ENCODE data around the gene PALLD.

The PALLD gene

GRCh38 chr4:168864821-168865541 lies 368.1 kb downstream of the PALLD start:
- no peak for TF ChIP-seq CTCF (IDR thresholded peaks at IDR 0.05; ENCODE audit: borderline replicate concordance, control extremely low read depth, extremely low read depth, insufficient read depth, missing control alignments)
- in situ Hi-C loops (cut with MboI; ENCODE audit: low sequenced_read_pairs, unreplicated experiment) = no loop called here
- no peak for DNase-seq (ENCODE audit: low spot score)

DNA sequence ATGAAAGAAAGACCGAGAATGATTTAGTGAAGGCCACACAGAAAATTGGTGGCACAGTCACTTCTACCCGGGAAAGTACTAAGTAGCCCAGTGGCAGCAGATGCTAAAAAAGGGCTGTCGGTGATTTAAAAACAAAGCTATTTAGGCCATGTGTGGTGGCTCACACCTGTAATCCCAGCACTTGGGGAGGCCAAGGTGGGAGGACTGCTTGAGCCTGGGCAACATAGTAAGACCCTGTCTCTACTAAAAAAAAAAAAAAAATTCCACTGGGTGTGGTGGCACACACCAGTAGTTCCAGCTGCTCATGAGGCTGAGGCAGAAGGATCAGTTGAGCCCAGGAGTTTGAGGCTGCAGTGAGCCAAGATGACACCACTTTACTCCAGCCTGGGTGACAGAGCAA lies 369.0 kb downstream of the PALLD start:
- DNase-seq (ENCODE audit: low spot score) = no peak
- TF ChIP-seq CTCF (IDR thresholded peaks at IDR 0.05; ENCODE audit: borderline replicate concordance, control extremely low read depth, extremely low read depth, insufficient read depth, missing control alignments) = no peak
- in situ Hi-C loops (cut with MboI; ENCODE audit: low sequenced_read_pairs, unreplicated experiment) = no loop called here

DNA sequence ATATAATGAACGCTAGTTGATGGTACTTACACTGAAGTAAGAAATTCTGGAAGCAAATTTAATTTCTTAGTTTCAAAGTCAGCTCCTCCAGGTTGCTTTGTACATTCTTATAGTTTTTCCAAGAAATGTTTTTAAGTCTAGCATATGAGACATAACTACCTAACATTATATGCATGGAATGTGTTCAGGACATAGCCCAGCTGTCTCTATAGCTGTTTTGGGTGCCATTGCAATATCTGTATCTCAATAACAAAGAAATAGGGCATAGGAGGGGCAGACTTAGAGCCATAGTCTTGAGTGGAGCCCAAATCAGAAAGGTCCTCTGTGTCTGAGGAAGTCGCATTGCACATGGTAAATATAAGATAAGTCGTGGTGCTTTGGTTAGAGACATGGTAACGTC lies 369.8 kb downstream of the PALLD start:
- TF ChIP-seq CTCF (IDR thresholded peaks at IDR 0.05; ENCODE audit: borderline replicate concordance, control extremely low read depth, extremely low read depth, insufficient read depth, missing control alignments) = no peak
- DNase-seq (ENCODE audit: low spot score) = no peak
- in situ Hi-C loops (cut with MboI; ENCODE audit: low sequenced_read_pairs, unreplicated experiment) = no loop called here

DNA sequence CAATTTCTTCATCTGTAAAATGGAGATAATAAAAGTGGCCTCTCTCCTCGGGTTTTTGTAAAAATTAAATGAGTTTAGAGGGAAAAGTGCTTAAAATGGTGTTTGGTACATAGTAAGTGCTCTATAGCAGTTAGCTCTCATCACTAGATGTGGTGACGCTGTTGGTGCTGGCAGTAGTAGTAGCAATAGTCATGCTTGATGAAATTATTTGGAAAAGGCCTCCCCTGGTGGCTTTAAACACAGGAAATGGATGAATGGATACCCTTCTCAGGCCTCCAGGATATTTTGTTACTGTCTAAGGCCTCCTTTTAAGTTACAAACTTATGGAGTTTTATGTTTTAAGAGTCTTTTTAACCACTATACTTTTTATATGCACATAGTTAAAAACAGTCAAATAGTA lies 370.3 kb downstream of the PALLD start:
- DNase-seq (ENCODE audit: low spot score) = no peak
- in situ Hi-C loops (cut with MboI; ENCODE audit: low sequenced_read_pairs, unreplicated experiment) = no loop called here
- no peak for TF ChIP-seq CTCF (IDR thresholded peaks at IDR 0.05; ENCODE audit: borderline replicate concordance, control extremely low read depth, extremely low read depth, insufficient read depth, missing control alignments)

DNA sequence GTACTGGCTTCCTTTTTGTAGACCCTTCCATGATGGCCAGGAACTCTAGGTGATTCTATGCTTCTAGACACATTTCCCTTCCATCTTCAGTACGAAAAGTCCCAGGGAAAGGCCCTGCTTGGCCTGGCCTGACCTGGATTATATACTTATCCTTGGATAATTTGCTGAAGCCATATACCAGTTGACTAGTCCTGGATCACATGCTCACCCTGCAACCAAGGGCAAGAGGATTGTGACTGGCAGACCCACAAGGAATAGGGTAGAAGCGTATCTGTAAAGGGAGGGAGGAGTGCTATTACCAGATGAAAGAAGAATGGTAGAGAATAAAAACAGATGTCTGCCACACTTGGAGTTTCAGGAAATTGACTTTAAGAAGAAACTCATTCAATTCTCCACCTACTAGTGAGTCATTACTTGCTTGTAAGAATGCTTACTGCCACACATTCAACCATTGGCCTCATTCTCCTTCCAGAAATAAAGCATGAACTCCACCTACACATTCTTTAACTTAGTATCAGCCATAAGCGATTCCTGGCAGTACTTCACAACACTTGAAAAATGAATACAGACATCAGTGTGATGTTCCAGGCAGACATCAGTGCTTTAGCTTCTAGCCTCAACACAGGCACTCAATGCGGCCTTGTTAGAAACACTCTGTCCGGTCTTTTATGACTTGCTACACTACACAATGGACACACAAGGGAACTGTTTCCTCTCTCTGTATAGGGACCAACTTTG lies 371.4 kb downstream of the PALLD start:
- TF ChIP-seq CTCF (IDR thresholded peaks at IDR 0.05; ENCODE audit: borderline replicate concordance, control extremely low read depth, extremely low read depth, insufficient read depth, missing control alignments) = no peak
- in situ Hi-C loops (cut with MboI; ENCODE audit: low sequenced_read_pairs, unreplicated experiment) = no loop called here
- no peak for DNase-seq (ENCODE audit: low spot score)

GRCh38 chr4:168868802-168869201 lies 371.9 kb downstream of the PALLD start:
- DNase-seq (ENCODE audit: low spot score) = no peak
- TF ChIP-seq CTCF (IDR thresholded peaks at IDR 0.05; ENCODE audit: borderline replicate concordance, control extremely low read depth, extremely low read depth, insufficient read depth, missing control alignments) = no peak
- in situ Hi-C loops (cut with MboI; ENCODE audit: low sequenced_read_pairs, unreplicated experiment) = no loop called here

All from GM13976 (cell line).